Forelimb muscle (tissue), 1 donor: ENCODE results near the gene HEPHL1. TPM values are rescaled to one million over a fixed set of nuclear protein-coding genes. Genes with fewer than 3 reads are reported as not detected.
"Not testable (repeated sequence)": the region's sequence is repeated elsewhere in the genome, so short reads cannot be mapped to it uniquely, and the experiment has no call there.

Experiments used
- DNase-seq: peaks from one replicate; pipeline ENCODE4 v3.0.0-alpha.2; 2013; ENCODE audit warnings: low read depth
- polyA plus RNA-seq: library from polyadenylated mRNA; unstranded; fragments of 120-200 nt; gene quantifications from one replicate; pipeline ENCODE4 v1.2.1, GENCODE V29; 2013; ENCODE audit not compliant: insufficient read length

Gene HEPHL1
- polyA plus RNA-seq, 1 donor: 0.04 TPM

GRCh38 chr11:94150704-94151685 lies 129.8 kb downstream of the HEPHL1 start:
- no peak for DNase-seq

DNA sequence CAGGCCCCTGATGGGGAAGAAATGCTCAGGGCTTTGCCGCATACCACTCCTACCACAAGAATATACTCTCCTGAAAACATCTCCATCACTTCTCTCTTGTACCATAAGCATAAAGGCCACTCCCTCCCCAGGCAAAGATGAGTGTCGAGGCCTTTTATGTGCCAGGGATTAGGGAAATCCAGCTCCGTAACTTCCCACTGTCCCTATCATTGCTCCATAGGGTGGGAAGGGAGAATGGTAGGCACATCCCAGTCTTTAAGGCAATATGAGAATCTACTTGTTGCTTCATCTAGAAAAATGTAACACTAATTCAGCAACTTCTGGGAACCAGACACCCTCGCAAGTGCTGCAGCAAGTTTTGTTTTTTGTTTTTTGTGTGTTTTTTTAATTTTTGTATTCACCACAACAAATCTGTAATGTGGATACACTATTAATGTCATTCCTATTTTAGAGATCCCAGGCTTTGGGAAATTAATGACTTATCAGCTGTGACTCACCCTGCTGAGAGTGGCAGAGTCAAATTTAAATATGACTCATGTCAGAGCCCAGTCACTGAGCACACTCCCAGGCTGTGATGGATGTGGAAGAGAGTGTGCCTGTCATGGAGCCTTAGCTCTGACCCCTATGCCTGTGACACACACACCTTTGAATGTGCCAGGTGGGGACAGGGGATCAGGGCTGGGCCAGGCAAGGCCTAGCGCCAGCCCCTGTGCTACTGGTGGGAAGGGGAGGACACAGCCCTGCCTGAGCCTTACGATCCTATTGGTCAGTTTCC lies 130.9 kb downstream of the HEPHL1 start:
- no peak for DNase-seq

DNA sequence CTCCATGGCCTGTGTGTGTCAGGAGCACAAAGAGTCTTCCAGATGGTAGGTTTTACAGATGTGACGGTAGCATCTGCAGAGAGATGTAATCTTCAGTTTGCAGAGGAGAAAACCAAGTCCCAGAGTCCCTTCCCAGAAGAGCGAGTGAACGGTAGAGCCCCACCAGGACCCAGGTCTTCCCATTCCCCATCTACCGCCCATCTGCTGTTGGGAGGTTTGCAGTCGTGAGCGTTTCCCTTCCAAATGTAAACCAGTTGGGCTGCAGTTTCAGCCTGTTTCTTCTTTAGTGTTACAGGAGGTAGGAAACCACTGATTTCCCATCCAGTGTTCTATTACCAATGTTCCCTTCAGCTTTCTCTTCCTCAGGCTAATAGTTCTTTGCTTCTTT lies 131.5 kb downstream of the HEPHL1 start:
- no peak for DNase-seq

- DNase-seq: no peak
Measured at GRCh38 chr11:94153320-94153719, 132.2 kb downstream of the HEPHL1 start.

DNA sequence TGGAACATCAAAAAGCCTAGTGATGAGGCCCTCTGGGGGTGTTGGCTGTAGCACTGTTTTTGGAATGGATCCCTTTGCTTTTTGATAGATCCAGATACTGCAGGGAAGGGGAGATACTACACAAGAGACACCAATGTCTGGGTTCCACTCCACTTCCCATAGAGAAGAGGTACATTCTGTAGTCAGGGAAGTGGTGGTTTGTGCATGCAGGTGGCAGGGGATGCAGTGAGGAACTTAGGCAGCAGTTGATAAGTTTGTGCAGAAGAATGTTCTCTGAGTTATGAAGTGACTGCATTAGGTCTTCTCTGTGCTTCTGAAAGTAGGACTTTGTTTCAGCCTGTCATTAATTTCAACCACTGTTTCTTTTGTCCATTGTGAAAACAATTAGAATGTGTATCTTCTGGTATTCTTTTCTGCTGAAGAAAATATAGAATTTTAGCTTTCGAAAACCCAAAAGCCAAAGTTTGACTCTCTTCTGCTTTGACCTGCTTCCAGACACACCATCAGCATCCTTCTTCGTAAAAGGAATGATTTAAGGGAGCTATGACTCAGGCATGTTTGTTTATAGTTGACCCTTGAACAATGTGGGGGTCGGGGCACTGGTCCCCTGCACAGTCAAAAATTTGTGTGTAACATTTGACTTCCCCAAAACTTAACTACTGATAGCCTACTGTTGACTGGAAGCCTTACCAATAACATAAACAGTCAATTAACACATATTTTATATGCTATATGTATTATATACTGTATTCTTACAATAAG lies 133.1 kb downstream of the HEPHL1 start:
- no peak for DNase-seq

GRCh38 chr11:94157339-94157738 lies 136.2 kb downstream of the HEPHL1 start:
- not testable (repeated sequence) for DNase-seq

Other genes with a start within 250 kb of the HEPHL1 start
- gene MED17, start 237.1 kb upstream of the HEPHL1 start, polyA plus RNA-seq: 19.8 TPM
- gene VSTM5, start 170.7 kb upstream of the HEPHL1 start, polyA plus RNA-seq: 0.48 TPM
- 18.3 TPM for gene PANX1, start 107.5 kb downstream of the HEPHL1 start, polyA plus RNA-seq